SK-N-SH treated with all-trans-retinoic acid at 6 μM for 48 hours (cell line): ENCODE measurements around the gene SP1.
"Not testable (repeated sequence)": the region's sequence is repeated elsewhere in the genome, so short reads cannot be mapped to it uniquely, and the experiment has no call there.

Experiments used
- CREB5 ChIP-seq: fragments of 250-450 bp; sonication (Bioruptor Pico); IDR thresholded peaks from 2 replicates; pipeline ENCODE4 v1.5.1; 2020; ENCODE audit warnings: low read depth, mild to moderate bottlenecking, moderate library complexity
- GLIS3 ChIP-seq: fragments of 250-450 bp; sonication (Bioruptor Pico); IDR thresholded peaks from 2 replicates; pipeline ENCODE4 v1.5.0; 2020; ENCODE audit warnings: mild to moderate bottlenecking, moderate library complexity
- POU6F1 ChIP-seq: fragments of 250-450 bp; sonication (Bioruptor Pico); IDR thresholded peaks from 2 replicates; pipeline ENCODE4 v1.8.0; 2021; ENCODE audit warnings: low read depth, mild to moderate bottlenecking, moderate library complexity, borderline replicate concordance
- ZFP30 ChIP-seq: fragments of 450-650 bp; formaldehyde crosslinking; IDR thresholded peaks from 2 replicates; pipeline ENCODE4 v1.5.0; 2022; ENCODE audit warnings: mild to moderate bottlenecking, moderate library complexity
- ZNF70 ChIP-seq: fragments of 450-650 bp; formaldehyde crosslinking; IDR thresholded peaks from 2 replicates; pipeline ENCODE4 v1.5.0; 2020; ENCODE audit warnings: mild to moderate bottlenecking, moderate library complexity

- TF ChIP-seq ZFP30 (CRISPR knock-in tag); CREB5; ZNF70 (CRISPR knock-in tag); GLIS3; POU6F1 (CRISPR knock-in tag): not testable (repeated sequence)
Observed at GRCh38 chr12:53373554-53374133, 6.3 kb upstream of the SP1 start.
